GM18909 (cell line): ENCODE results near the gene CCNQ.

Source experiments
- ATAC-seq: cut with Tn5 transposase; IDR thresholded peaks from one replicate; pipeline ENCODE4 v1.9.1; 2021; ENCODE audit warnings: mild to moderate bottlenecking; ENCODE audit not compliant: unreplicated experiment, poor library complexity

Gene CCNQ

GRCh38 chrX:153578889-153579288, 20.1 kb downstream of the CCNQ start:
- no peak for ATAC-seq

DNA sequence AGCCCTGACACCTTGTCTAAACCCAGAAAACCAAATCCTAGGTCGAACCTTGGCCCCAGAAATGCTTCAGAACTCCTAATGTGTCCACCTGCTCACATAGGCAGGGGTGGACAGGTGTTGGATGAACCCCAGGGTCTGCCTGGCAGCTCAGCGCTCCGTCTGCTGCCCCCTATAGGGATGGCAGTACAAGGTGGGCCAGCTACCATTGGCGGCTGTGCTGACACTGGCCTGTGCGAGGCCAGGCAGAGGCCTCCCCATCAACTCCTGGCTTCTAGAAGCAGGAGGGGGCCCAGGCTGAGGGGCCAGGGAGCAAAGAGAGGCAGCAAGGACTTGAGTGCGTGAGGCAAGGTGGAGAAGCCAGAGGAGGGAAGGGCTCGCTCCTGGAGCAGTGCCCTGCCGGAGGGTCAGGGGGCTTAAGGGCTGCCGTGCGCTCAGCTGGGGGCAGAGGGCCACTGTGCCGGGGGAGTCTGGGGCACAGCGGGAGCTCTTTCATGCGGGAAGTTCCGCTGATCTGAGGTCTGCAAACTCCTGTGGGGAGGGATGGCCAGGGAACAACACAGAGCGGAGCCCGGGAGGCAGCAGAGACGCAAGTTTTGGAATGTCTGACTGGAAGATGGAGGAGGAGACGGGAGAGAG, 20.6 kb downstream of the CCNQ start:
- no peak for ATAC-seq

DNA sequence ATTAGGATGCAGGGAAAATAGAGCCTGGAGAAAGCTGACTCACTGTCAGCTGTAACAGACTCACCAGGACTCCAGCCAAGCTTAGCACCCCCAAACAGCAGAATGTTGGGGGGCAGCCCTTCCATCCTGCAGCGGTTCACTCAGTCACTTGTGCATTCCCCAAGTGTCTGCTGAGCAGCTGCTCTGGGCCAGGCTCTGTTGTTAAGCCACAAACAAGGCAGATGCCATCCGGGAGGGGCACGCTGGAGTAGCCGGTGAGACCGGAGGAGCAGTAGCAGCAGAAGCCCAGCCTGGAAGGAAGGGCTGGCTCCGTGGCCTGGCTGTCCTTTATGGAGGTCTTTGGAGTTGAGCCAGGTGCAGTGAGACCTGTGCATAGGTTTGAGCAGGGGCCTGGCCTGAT, 22.0 kb downstream of the CCNQ start:
- no peak for ATAC-seq

DNA sequence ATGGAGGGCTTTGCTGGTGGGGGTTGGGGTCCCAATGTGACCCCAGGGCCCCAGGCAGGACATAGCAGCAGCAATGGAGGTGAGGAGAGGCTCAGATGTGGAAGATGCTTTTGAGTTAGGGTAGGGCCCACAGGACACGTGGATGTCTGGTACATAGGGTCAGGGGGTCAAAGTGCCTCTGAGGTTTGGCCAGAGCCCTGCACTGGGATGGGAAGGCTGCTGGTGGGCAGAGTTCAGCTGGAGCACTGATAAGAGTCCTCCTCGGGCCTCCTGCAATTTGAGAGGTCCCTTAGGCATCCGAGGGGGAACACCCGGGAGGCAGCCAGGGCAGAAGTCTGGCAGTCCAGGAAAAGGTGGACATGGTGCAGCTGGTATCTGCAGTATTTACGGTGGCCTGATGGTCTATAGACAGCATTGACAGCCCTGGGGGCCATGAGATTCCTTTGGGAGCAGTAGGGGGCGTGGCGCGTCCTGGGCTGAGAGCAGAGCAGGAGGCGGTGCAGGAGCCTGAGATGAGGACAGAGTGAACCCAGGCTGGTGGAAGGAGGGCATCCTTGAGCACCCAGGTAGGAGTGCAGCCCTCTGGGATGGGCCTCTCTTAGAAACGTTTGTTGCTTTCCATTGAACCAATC, 22.6 kb downstream of the CCNQ start:
- no peak for ATAC-seq

DNA sequence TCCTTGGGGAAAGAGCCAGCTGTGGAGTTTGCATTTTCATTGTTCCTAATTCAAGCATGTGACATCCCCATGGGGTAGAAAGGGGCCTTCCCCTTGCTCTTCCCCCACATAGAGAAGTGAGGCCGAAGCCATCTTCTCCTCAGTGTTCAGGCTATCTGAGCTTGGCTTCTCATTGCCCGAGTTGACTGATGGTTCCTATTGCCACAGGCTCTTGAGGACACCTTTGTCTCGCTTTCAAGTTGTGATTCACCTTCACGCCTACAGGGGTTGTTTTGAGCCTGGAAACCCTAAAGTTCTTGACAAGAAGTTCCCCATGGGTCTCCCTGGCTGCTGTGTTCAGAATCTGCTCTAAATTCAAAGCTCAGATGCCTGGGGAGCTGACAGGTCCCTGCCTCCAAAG, 25.0 kb downstream of the CCNQ start:
- no peak for ATAC-seq

DNA sequence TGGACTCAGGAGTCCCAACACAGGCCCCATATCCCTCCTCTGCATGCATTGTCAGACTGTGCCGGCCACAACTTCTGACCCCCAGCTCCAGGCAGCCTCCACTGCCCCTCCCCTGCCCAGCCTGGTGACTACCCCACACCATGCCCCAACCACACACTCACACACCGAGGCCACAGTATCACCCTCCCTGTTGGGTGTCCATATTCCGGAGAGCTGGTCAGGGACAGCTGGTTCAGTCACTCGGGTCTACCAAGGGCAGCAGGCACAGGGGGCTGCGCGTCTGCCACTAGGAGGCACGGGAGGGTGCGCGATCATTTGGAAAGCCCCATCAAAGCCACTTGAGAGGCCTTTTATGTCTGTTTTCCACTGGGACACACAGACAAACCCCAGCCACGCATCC, 26.3 kb downstream of the CCNQ start:
- ATAC-seq: no peak

GRCh38 chrX:153571534-153571908, 27.4 kb downstream of the CCNQ start:
- no peak for ATAC-seq

GRCh38 chrX:153569475-153569874, 29.5 kb downstream of the CCNQ start:
- ATAC-seq: no peak

GRCh38 chrX:153568451-153569011, 30.4 kb downstream of the CCNQ start:
- no peak for ATAC-seq

- no peak for ATAC-seq
These were observed 32.9 kb downstream of the CCNQ start for GRCh38 chrX:153565996-153566580.

GRCh38 chrX:153564047-153564606, 34.8 kb downstream of the CCNQ start:
- no peak for ATAC-seq

DNA sequence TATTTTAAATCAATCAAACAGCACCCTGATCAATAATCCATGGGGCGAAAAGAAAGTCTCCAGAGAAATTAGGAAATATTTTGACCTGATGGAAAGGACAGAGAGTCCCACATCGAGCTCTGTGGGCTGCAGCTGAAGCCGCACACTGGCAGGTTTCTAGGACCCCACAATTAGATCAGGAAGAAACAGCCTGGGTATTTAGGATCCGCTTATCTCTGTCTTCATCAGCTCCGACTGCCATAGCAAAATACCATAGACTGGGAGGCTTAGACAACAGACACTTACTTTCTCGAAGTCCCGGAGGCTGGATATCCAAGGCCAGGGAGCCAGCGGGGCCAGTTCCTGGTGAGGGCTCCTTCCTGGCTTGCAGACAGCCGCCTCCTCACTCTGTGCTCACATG, 36.4 kb downstream of the CCNQ start:
- no peak for ATAC-seq

DNA sequence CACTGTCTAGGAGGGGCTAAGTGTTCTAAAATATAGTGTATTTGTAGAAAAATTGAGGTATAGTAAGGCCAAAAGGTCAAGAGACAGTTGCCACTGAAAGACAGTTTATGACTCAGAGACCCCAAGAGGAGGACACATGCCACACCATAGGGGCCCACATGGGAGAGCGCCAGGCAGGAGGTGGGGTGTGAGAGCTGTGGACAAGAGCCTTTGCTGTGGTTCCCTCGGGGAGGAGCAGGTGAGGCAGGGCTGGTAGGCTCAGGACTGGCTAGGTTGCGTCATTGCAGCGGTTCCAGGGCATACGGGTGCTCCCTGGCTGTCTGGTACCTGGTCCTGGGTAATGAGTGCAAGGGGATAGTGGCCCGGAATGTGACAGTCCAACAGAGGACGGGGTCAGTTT, 37.6 kb downstream of the CCNQ start:
- no peak for ATAC-seq

DNA sequence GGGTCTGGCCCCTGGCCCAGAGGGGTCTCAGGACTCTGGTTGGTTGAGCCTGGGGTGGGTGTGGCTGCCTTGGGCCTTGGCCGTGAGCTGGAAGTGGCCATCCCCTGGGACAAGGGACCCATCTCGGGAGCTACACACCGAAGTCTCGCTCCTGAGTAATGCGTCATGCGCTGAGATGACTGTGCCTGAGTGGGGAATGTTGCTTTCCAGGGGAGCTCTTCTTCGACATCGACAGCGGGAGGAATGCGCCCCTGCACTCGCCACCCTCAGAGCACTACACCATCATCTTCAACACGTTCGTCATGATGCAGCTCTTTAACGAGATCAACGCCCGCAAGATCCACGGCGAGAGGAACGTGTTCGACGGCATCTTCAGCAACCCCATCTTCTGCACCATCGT, 38.5 kb downstream of the CCNQ start:
- ATAC-seq: no peak

GRCh38 chrX:153560000-153560399, 38.9 kb downstream of the CCNQ start:
- ATAC-seq: no peak

DNA sequence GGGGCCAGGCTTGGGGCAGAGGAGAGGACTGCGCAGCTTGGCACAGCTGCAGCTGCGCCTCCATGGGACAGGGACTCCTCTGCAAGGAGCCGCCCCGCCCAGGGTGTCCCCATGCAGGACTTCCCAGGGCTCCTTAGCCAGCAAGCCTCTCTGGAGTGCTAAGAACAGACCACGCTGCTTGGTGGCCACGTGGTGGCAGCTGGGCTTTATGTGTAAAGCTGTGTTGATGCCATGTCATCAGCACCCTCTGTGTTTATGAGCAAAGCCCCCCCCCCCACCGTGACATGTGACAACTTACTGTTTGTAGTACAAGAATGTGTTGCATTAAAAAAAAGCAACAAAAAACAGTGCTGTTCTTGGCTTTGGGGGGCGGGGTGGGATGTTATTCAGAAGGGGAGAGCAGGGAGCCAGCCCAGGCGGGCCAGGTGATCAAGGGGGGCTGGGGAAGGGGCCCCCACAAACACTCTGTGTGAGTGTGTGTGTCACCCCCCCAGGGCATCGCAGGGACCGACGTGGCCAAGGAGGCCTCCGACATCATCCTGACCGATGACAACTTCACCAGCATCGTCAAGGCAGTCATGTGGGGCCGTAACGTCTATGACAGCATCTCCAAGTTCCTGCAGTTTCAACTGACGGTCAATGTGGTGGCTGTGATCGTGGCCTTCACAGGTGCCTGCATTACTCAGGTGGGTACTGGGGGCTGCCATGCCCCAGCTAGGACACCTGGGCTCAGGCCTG, 41.2 kb downstream of the CCNQ start:
- ATAC-seq: no peak

DNA sequence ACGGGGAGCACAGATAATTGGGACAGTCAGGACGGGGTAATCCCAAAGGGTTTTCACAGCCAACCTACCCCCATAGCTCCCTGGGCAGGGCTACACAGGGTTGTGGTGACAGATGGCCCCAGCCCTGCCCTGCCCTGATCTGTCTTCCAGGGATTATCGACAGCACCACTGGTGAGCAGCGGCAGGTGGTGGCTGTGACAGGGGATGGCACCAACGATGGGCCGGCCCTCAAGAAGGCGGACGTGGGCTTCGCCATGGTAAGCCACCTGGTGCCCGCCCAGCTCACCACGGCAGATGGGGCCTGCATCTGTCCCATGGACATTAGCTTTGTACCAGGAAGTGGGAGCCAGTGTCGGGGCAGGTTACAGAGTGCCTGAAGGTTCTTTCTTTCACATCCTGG, 42.2 kb downstream of the CCNQ start:
- ATAC-seq: no peak

GRCh38 chrX:153554519-153555167, 44.3 kb downstream of the CCNQ start:
- ATAC-seq: no peak

- no peak for ATAC-seq
These were observed 47.8 kb downstream of the CCNQ start for GRCh38 chrX:153551135-153551534.

DNA sequence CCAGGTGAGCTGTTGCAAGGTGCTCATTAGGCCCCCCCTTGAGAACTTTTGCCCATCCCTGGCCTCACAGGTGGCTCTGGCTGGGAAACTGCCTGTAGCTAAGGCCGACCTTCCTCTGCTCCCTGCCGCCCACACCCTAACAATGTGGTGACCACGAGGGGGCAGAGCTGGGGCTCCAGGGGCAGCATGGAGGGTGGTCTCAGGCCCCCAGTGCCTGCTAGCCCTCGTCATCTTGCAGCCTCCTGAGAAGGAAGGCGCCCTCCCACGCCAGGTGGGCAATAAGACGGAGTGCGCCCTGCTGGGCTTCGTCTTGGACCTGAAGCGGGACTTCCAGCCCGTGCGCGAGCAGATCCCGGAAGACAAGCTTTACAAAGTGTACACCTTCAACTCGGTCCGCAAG, 49.1 kb downstream of the CCNQ start:
- no peak for ATAC-seq
